Esophagus muscularis mucosa (tissue), 4 donors: ENCODE data around the gene AK8.

Source experiments
- EP300 ChIP-seq: sonication (generic); formaldehyde crosslinking; IDR thresholded peaks from one replicate; pipeline ENCODE4 v1.6.1; 2017; ENCODE audit warnings: antibody characterized with exemption
- POLR2AphosphoS5 ChIP-seq, 2 donors: sonication (generic); formaldehyde crosslinking; IDR thresholded peaks; one replicate each; pipeline ENCODE4 v1.6.1; 2017; ENCODE audit warnings: antibody characterized with exemption in 2 of 2
- TF ChIP-seq, protein P1 (sequence below), 3 experiments: fragments of 200-600 bp in 2 of 3; fragments of 450-650 bp in 1 of 3; sonication (generic) in 2 of 3; IDR thresholded peaks; one replicate each; pipeline ENCODE4 v1.5.1; 2017 to 2019; ENCODE audit warnings: antibody characterized with exemption in 3 of 3, mild to moderate bottlenecking in 2 of 3, moderate library complexity in 1 of 3

DNA sequence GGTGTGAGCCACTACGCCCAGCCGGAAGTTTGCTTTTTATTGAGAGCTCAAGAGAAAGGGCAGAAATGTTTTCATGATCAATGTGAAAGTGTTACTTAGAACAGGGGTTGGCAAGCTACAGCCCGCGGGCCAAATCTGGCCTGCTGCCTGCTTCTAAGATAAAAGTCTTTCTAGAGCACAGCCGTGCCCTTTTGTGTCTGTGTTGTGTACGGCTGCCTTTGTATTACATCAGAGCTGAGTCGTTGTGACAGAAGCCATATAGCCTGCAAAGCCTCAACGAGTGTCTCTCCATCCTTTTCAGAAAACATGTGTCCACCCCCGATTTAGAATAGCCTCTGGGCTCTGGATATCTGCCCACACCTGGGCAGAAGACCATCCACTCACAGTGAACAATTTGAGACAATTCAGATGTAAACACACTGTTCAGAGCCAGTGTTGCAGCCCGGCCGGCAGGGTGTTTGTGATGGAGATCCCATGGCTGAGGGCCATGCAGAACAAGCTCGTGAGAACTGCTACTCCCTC lies 28.8 kb downstream of the AK8 start:
- TF ChIP-seq EP300, result no peak
- TF ChIP-seq, protein P1, sequence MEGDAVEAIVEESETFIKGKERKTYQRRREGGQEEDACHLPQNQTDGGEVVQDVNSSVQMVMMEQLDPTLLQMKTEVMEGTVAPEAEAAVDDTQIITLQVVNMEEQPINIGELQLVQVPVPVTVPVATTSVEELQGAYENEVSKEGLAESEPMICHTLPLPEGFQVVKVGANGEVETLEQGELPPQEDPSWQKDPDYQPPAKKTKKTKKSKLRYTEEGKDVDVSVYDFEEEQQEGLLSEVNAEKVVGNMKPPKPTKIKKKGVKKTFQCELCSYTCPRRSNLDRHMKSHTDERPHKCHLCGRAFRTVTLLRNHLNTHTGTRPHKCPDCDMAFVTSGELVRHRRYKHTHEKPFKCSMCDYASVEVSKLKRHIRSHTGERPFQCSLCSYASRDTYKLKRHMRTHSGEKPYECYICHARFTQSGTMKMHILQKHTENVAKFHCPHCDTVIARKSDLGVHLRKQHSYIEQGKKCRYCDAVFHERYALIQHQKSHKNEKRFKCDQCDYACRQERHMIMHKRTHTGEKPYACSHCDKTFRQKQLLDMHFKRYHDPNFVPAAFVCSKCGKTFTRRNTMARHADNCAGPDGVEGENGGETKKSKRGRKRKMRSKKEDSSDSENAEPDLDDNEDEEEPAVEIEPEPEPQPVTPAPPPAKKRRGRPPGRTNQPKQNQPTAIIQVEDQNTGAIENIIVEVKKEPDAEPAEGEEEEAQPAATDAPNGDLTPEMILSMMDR (IDR thresholded peaks at IDR 0.05), result no peak
- peak in 1 of 2 donors; percentile 12 for TF ChIP-seq POLR2AphosphoS5 (IDR thresholded peaks at IDR 0.05)
